Activated CD4-positive, alpha-beta T cell treated with anti-CD3 and anti-CD28 coated beads, Interleukin-2, amount 10 ng/mL, durations not matched to agents 24 days and 14 days (primary cell): Measurements from ENCODE around the gene ANO2. TPM values are rescaled to one million over a fixed set of nuclear protein-coding genes. Genes with fewer than 3 reads are reported as not detected.

Source experiments
- DNase-seq: peaks from one replicate; pipeline ENCODE4 v3.0.0; 2022
- H3K27ac Mint-ChIP-seq: one replicate; pipeline ENCODE4 v1.8.0; 2022; ENCODE audit warnings: mild to moderate bottlenecking, mixed read lengths
- H3K27me3 Mint-ChIP-seq: one replicate; pipeline ENCODE4 v1.8.0; 2022; ENCODE audit warnings: mixed read lengths
- H3K36me3 Mint-ChIP-seq: one replicate; pipeline ENCODE4 v1.8.0; 2022; ENCODE audit warnings: low read depth, mild to moderate bottlenecking, mixed read lengths
- H3K4me1 Mint-ChIP-seq: one replicate; pipeline ENCODE4 v1.8.0; 2021; ENCODE audit warnings: mixed read lengths
- H3K4me3 Mint-ChIP-seq: one replicate; pipeline ENCODE4 v1.8.0; 2022; ENCODE audit warnings: mild to moderate bottlenecking, moderate library complexity, mixed read lengths
- H3K9me3 Mint-ChIP-seq: one replicate; pipeline ENCODE4 v1.8.0; 2021; ENCODE audit warnings: mixed read lengths
- intact Hi-C: fragments of 100-400 bp; cut with micrococcal nuclease; formaldehyde crosslinking; loops from one replicate; pipeline ENCODE4 v1.15.1; 2023
- total RNA-seq: library from RNA; stranded (reverse); gene quantifications from 2 replicates; pipeline ENCODE4 v1.2.3, GENCODE V29; 2022

Gene ANO2
- total RNA-seq, 1 donor from 2014 or later = not detected

DNA sequence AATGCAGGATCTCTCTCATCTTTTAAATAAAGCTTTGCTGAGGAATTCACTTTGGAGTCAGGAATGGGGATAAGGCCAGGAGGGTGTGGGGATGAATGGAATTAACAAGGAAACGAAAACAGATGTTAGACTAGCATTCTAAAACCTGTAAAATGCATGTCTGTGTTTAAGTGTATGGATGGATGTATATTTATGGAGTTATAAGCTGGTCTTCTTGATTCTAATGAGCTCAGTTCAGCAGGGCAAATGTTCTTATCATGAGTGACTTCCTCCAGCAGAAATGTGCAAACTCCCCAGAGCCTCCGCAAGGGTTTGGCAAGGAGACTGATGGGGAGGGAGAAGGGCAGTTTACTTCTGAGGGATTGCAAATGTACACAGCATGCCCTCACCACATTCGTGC lies 364.0 kb downstream of the ANO2 start:
- no peaks in the 10 kb centered on the region for H3K4me1 Mint-ChIP-seq
- no peaks in the 10 kb centered on the region for H3K9me3 Mint-ChIP-seq
- peaks cover 5% of the 10 kb centered on the region for H3K27me3 Mint-ChIP-seq

DNA sequence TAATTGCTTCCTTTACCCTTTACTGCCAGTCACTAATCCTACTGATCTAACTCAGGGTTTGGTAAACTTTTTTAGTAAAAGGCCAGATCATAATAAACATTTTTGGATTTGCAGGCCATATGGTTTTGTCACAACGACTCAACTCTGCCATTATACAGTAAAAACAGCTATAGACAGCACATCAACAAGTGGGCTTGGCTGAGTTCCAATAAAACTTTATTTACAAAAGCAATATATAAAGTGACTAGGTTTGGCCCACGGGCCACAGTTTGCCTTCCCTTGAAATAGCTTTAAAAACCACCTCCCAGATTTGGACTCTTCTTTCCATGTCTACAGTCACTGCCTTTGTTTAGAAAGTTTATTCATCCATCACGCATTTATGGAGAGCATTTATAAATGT lies 366.3 kb downstream of the ANO2 start:
- H3K4me3 Mint-ChIP-seq = no peak overlapping the region
- no peak overlapping the region for H3K27ac Mint-ChIP-seq
- no peaks in the 10 kb centered on the region for H3K4me1 Mint-ChIP-seq
- no peaks in the 10 kb centered on the region for H3K9me3 Mint-ChIP-seq
- no peaks in the 10 kb centered on the region for H3K36me3 Mint-ChIP-seq
- intact Hi-C loops = no loop called here
- no peak for DNase-seq
- H3K27me3 Mint-ChIP-seq = peaks cover 5% of the 10 kb centered on the region

More for the DNA sequence above, 364.0 kb downstream of the ANO2 start:
- no peak for DNase-seq
- Mint-ChIP-seq H3K36me3 (no peaks in the 10 kb centered on the region), H3K27ac (no peak overlapping the region), H3K4me3 (no peak overlapping the region)
- intact Hi-C loops = no loop called here

DNA sequence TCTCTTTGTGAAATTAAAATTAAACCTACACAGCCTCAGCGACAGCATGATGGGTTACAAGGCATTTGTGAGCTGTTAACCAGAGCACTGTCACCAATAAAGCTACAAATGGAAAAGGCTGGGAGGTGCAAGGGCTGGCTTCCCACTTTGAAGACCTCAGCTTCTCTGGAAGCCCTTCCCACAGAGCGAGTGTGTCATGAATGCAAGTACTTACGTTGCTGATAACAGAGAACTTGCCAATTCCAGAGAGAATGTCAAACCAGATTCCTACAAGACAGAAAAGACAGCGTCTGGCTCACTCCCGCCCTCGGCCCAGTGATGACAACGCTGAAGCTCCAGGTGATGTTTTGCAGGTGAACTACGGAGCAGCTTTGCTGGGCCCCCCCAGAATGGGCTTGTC lies 367.3 kb downstream of the ANO2 start:
- no peaks in the 10 kb centered on the region for H3K9me3 Mint-ChIP-seq
- DNase-seq = no peak
- no peak overlapping the region for H3K27ac Mint-ChIP-seq
- intact Hi-C loops = no loop called here
- H3K4me1 Mint-ChIP-seq = no peaks in the 10 kb centered on the region
- no peak overlapping the region for H3K4me3 Mint-ChIP-seq
- peaks cover 5% of the 10 kb centered on the region for H3K27me3 Mint-ChIP-seq
- no peaks in the 10 kb centered on the region for H3K36me3 Mint-ChIP-seq

DNA sequence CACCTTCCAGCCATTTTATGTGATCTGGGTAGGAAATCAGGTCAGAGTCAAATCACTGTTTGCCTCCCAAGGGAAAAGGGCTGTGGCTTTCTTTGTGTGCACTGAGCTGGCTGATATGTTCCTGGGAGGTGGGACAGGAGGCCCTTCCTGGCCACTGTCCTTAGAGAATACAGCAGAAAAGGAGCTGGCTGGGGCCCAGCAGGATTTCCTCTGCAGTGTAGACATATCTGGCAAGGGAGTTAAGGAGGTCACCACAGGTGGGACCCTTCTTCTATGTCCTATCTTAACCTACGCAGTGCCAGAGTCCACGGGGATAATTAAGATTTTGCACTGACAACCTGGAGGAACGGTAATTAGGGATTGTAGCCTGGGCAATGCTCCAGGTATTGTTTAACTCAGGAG lies 367.8 kb downstream of the ANO2 start:
- DNase-seq = no peak
- Mint-ChIP-seq H3K27ac (no peak overlapping the region), H3K27me3 (peaks cover 5% of the 10 kb centered on the region), H3K9me3 (no peaks in the 10 kb centered on the region), H3K36me3 (no peaks in the 10 kb centered on the region), H3K4me3 (no peak overlapping the region), H3K4me1 (no peaks in the 10 kb centered on the region)
- intact Hi-C loops = no loop called here

DNA sequence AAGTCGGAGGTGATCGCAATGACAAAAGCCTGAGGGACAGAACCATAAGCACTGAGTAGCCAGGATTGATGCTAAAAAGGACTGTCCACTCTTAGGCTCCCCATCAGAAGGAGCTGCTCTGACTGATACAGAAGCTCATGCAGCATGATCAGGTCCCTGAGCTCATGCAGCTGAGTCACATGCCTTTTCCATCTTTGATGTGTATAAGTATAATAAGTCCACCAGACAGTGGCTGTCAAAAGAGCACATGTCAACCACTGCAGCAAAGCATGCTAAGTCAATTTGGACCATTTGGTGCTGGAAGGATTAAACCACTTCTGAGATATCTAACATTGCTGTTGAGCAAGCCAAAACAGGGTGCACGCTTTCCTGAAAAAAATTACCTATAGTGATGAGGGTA lies 369.1 kb downstream of the ANO2 start:
- Mint-ChIP-seq H3K4me1 (no peaks in the 10 kb centered on the region), H3K27ac (no peak overlapping the region), H3K4me3 (no peak overlapping the region), H3K36me3 (no peaks in the 10 kb centered on the region), H3K9me3 (no peaks in the 10 kb centered on the region), H3K27me3 (peaks cover 6% of the 10 kb centered on the region)
- no peak for DNase-seq
- intact Hi-C loops = no loop called here

DNA sequence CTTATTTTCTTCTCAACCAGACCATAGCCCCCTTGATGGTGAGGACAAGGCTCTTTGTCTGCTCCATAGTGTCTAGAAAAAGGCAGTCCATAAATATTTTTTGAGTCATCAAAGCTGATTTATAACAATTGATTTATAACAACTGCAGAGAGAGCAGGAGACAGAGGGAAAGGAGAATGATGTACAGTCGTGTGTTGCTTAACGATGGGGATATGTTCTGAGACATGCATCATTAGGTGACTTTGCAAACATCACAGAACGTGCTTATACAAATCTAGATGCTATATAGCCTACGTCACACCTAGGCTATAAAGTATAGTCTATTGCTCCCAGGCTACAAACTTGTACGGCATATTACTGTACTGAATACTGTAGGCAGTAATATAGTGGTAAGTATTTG lies 369.8 kb downstream of the ANO2 start:
- no peaks in the 10 kb centered on the region for H3K9me3 Mint-ChIP-seq
- no peak overlapping the region for H3K4me3 Mint-ChIP-seq
- no peaks in the 10 kb centered on the region for H3K36me3 Mint-ChIP-seq
- no peak for DNase-seq
- H3K4me1 Mint-ChIP-seq = no peaks in the 10 kb centered on the region
- peaks cover 5% of the 10 kb centered on the region for H3K27me3 Mint-ChIP-seq
- intact Hi-C loops = no loop called here
- H3K27ac Mint-ChIP-seq = no peak overlapping the region

DNA sequence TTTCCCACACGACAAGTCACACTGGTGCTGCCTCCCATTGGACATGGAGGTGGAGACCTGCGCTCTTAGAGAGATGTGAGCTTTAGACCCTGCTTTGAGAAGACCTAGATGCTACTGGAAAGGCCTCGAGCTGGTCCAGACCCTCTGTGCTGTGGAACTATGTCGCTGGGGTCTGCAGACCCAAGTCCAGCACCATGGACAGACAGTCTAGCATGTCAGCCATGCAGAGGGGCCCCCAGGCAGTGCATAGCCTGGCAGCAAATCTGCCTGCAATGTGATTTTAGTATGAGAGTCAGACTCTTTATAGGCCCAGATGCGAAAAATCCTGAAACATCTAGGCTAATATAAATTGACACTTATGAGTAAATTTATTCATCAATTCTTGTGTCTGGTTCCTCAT lies 371.7 kb downstream of the ANO2 start:
- Mint-ChIP-seq H3K4me1 (no peaks in the 10 kb centered on the region), H3K27me3 (peaks cover 4% of the 10 kb centered on the region), H3K36me3 (no peaks in the 10 kb centered on the region), H3K4me3 (no peak overlapping the region), H3K27ac (no peak overlapping the region), H3K9me3 (no peaks in the 10 kb centered on the region)
- intact Hi-C loops = no loop called here
- no peak for DNase-seq

DNA sequence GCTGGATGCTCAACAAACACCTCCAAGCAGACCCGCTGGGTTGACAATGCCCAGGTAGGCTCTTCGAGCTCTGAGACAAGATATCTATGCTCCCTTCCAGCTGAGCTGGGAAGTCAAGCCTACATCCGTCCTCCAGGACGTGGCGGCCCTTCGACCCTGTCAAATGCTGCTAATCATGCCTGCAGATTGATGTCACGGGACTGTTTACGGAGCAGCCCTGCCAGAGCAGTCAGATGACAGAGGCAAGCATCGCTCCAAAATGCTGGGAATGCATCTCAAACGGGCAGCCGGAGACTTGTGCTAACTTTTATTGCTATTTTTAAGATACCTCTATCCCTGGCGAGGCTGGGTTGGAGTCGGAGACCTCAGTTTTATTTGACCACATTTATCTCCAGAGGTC lies 373.9 kb downstream of the ANO2 start:
- Mint-ChIP-seq H3K36me3 (no peaks in the 10 kb centered on the region), H3K9me3 (no peaks in the 10 kb centered on the region), H3K27ac (no peak overlapping the region), H3K4me1 (no peaks in the 10 kb centered on the region), H3K27me3 (peaks cover 4% of the 10 kb centered on the region), H3K4me3 (no peak overlapping the region)
- DNase-seq = no peak
- intact Hi-C loops = no loop called here

DNA sequence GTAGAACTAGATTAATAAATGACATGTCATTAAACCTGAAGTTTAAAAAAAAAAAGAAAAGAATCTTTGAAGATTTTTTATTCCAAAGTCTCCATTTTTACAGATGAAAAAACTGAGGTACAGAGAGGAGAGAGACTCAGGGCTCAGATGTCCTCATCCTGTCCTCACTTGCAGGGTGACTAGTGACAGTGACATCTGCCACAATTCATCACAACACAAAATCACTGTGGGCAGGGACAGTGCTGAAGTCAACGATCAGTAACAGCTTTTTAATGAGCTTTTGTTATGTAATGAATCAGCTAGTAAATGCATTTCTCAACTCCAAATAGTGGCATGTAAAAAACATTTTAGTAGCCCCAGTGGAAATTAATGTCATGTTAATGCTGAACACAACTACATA lies 374.6 kb downstream of the ANO2 start:
- intact Hi-C loops = no loop called here
- H3K36me3 Mint-ChIP-seq = no peaks in the 10 kb centered on the region
- peaks cover 4% of the 10 kb centered on the region for H3K27me3 Mint-ChIP-seq
- H3K9me3 Mint-ChIP-seq = no peaks in the 10 kb centered on the region
- DNase-seq = no peak
- no peaks in the 10 kb centered on the region for H3K4me1 Mint-ChIP-seq
- no peak overlapping the region for H3K4me3 Mint-ChIP-seq
- H3K27ac Mint-ChIP-seq = no peak overlapping the region

DNA sequence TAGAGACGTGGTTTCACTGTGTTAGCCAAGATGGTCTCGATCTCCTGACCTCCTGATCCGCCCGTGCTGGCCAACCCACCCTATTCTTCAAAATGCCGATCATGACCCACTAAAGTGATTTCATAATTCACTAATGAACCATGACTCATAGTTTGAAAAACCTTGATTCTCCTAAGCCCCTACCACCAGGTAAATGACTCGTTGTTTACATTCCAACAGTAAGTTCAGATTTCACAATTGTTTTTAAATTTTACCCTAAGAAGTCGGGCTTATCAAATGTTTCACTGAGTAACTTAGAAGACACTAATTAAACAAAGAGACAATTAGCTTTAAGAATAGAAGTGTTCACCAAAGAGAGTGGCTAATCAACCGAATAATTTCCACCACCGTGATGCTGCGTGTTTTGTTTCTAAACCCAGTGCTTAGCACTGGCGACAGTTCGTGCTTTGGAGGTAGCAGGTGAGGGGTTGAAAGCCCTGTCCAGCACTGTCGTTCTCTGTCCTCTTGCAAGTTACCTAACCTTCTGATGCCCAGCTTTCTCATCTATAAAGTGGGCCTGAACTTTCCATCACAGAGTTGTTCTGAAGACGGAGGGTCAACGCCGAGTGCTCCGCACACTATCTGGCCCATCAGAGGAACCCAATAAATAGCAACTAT lies 376.6 kb downstream of the ANO2 start:
- no peak overlapping the region for H3K27ac Mint-ChIP-seq
- H3K27me3 Mint-ChIP-seq = peaks cover 4% of the 10 kb centered on the region
- H3K4me1 Mint-ChIP-seq = no peaks in the 10 kb centered on the region
- H3K36me3 Mint-ChIP-seq = no peaks in the 10 kb centered on the region
- intact Hi-C loops = no loop called here
- DNase-seq = no peak
- H3K9me3 Mint-ChIP-seq = no peaks in the 10 kb centered on the region
- H3K4me3 Mint-ChIP-seq = no peak overlapping the region

DNA sequence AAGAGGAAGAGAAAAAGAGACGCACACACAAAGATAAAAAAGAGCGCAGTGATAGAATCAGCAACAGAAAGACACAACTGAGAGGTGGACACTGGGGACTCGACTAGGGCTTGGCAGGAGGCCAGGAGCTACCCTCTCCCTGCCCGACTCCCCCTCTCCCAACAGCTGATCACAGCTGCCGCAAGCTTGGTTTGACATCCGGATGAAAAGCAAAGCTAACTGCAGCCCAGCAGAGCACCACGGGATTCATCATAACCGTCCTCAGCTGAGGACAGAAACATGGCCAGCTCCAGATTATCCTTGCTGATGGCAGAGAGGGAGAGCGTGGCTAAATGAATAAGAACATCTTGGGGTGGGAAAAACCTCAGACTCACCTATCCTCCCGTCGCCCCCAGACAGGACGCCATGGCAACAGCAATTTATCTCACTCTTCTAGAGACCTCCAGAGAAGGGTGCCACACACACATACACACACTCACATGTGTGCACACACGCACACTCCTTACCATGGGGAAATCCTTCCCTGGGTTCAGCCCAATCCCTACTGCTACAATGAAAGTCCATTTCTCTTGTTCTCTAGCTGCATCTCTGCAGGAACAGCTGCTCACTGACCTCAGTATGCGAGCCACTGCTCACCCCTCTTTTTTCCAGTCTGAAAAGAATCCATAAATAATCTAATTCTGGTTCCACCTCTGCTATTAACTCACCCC lies 377.9 kb downstream of the ANO2 start:
- no peaks in the 10 kb centered on the region for H3K4me1 Mint-ChIP-seq
- no peak overlapping the region for H3K27ac Mint-ChIP-seq
- H3K36me3 Mint-ChIP-seq = no peaks in the 10 kb centered on the region
- peaks cover 4% of the 10 kb centered on the region for H3K27me3 Mint-ChIP-seq
- intact Hi-C loops = no loop called here
- no peak overlapping the region for H3K4me3 Mint-ChIP-seq
- H3K9me3 Mint-ChIP-seq = no peaks in the 10 kb centered on the region
- DNase-seq = no peak

DNA sequence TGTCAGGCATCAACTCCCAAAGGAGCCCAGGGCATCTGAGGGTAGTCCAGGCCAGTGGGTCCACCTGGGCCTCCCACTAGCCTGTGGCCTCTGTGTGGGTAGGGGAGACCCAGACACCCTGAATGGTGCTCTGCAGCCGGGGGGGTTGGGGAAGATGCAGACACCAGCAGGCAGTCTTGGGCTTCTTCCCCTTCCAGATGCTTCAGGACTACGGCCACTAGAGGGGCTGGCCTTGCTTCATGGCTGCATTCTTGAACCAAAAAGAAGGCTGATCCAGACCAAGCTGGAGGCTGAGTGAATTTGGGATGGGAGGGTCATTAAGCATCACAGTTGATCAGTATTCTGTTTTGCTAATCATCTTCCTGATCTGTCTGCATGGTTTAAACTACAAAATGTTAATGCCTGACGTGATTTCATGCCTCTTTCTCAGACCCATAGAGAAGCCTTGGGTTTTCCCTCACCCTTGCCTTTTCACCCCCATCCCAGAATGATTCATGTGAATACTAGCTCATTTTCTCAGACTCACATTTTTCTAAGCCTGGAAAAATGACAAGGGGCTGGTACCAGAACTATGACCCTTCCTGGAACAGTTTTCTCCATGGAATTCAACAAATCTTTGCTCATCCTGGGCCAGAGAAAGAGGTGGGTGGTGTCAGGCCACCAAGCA lies 379.0 kb downstream of the ANO2 start:
- H3K9me3 Mint-ChIP-seq = no peaks in the 10 kb centered on the region

DNA sequence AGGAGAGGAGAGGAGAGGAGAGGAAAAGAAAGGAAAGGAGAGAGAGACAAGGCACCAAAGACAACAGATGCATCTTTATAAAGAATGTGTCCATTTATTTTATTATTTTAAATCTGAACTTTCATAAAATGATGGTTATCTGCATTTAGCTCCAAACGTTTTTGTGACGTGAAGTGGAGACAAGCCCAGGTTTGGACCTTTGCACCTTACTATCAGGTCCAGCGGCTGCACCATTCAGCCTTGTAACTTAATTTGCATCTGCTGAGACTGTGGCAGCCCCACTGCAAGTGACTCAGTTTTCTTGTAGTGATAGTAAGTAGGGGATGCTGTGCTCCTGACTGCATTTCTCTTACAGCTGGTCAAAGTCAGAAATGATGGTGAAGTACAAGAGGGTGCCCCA lies 382.5 kb downstream of the ANO2 start:
- no peak overlapping the region for H3K4me3 Mint-ChIP-seq
- H3K4me1 Mint-ChIP-seq = no peaks in the 10 kb centered on the region
- no peak overlapping the region for H3K27ac Mint-ChIP-seq
- H3K36me3 Mint-ChIP-seq = no peaks in the 10 kb centered on the region
- H3K27me3 Mint-ChIP-seq = peaks cover 2% of the 10 kb centered on the region
- no peak for DNase-seq
- H3K9me3 Mint-ChIP-seq = no peaks in the 10 kb centered on the region
- intact Hi-C loops = no loop called here

More for the DNA sequence above, 379.0 kb downstream of the ANO2 start:
- no peak for DNase-seq
- Mint-ChIP-seq H3K36me3 (no peaks in the 10 kb centered on the region), H3K4me1 (no peaks in the 10 kb centered on the region), H3K27me3 (peaks cover 2% of the 10 kb centered on the region), H3K4me3 (no peak overlapping the region), H3K27ac (no peak overlapping the region)
- intact Hi-C loops = no loop called here

DNA sequence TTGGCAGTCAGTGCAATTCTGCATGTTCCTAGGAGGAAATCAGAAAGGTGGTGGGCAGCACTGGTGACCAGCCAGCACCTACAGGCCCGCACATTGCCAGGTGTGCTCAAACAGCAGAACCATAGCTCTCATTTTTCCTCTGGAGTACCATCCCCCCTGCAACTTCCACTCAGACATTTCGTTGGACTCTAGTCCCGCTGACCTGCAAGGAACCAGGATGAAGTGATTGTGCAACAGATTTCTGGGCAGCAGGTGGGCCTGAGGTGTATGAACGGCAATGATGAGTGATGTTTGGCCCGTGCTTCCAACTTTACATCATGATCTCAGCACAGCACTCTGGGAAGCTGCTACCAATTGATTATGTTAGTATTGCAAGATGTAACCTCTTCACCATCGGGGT lies 383.2 kb downstream of the ANO2 start:
- H3K9me3 Mint-ChIP-seq = no peaks in the 10 kb centered on the region
- no peak overlapping the region for H3K27ac Mint-ChIP-seq
- no peaks in the 10 kb centered on the region for H3K4me1 Mint-ChIP-seq
- DNase-seq = no peak
- H3K4me3 Mint-ChIP-seq = no peak overlapping the region
- H3K36me3 Mint-ChIP-seq = no peaks in the 10 kb centered on the region
- intact Hi-C loops = no loop called here
- H3K27me3 Mint-ChIP-seq = peaks cover 2% of the 10 kb centered on the region
